Erythroblast (primary cell): ENCODE measurements around the gene C11orf65.

ENCODE experiments used
- GATA1 ChIP-seq: IDR thresholded peaks from 2 replicates; pipeline ENCODE4 v1.6.1; 2011; ENCODE audit warnings: low read depth, mild to moderate bottlenecking, control low read depth, low read length, moderate library complexity
- POLR2A ChIP-seq: IDR thresholded peaks from 2 replicates; pipeline ENCODE4 v1.6.1; 2011; ENCODE audit warnings: mild to moderate bottlenecking, low read length

DNA sequence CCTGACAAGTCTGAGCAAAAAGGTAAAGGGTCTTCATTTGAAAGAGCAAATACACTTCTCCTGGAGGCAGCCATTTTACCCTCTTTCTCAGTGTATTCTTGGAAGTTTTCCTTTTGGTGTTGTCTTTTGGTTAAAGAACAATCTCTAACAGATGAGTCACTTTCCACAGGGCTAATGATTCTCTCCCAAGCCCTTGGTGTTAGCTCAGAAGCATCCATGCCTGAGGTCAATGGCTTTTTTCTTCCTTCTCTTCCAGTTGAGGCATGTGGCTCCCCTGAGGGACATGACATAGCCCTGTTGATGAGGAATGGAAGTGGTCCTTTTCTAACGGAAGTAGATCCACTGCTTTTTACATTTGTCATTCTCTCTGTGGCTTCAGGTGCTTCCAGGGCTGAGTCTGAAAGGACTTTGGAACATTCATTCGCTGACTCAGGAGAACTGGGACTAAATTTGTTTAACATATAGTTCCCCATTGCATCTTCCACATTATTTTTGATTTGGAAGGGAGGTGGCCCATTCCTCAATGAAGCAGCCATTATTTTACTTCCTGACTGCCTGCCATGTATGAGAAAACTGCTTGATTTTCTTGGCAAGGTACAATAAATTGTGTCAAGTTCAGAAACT lies 44.6 kb upstream of the C11orf65 start:
- TF ChIP-seq POLR2A (no peak), GATA1 (no peak)
